Activated gamma-delta T cell treated with anti-CD3 and anti-CD28 coated beads, Interleukin-2, amount 50 U/mL, for 16 hours (primary cell): ENCODE results near the gene TCF4.

Experiments used
- DNase-seq: peaks from one replicate; pipeline ENCODE4 v3.0.0-alpha.2; 2020; ENCODE audit warnings: low read depth

TCF4 gene

DNA sequence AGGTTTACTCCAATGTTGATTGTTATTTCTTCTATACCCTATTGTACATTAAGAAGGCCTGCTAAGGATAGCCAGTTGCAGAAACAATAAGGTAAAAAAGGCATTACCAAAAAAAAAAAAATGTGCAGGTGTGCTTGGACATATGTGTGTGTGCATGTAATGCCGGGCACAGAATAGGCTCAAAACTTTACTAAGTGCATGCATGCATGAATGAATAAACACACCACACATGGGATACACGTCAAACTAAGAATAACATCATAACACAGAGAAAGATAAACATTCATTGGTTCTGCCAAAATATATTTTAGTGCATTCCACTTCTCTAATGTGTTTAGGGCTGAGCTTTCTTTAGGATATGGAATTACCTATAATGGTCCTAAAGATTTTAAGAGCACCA lies 298.2 kb downstream of the TCF4 start:
- no peak for DNase-seq

DNA sequence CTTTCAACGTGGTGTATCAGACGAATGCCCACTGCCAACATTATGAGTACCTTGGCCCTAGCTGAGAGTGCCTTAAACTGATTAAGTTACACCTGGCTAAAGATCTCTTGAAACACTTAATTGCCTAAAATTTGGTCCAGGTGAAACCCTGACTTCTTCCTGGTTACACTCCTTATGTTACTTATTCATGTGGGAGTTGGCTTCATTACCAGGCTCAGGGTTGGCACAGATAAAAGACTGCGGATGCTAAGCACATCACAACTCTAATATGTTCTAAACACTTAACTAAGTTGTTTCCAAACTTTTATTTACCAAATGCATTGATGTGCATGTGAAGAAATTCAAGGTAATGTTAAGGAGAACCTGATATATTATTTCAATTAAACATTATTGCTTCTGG lies 298.9 kb downstream of the TCF4 start:
- DNase-seq, result no peak

DNA sequence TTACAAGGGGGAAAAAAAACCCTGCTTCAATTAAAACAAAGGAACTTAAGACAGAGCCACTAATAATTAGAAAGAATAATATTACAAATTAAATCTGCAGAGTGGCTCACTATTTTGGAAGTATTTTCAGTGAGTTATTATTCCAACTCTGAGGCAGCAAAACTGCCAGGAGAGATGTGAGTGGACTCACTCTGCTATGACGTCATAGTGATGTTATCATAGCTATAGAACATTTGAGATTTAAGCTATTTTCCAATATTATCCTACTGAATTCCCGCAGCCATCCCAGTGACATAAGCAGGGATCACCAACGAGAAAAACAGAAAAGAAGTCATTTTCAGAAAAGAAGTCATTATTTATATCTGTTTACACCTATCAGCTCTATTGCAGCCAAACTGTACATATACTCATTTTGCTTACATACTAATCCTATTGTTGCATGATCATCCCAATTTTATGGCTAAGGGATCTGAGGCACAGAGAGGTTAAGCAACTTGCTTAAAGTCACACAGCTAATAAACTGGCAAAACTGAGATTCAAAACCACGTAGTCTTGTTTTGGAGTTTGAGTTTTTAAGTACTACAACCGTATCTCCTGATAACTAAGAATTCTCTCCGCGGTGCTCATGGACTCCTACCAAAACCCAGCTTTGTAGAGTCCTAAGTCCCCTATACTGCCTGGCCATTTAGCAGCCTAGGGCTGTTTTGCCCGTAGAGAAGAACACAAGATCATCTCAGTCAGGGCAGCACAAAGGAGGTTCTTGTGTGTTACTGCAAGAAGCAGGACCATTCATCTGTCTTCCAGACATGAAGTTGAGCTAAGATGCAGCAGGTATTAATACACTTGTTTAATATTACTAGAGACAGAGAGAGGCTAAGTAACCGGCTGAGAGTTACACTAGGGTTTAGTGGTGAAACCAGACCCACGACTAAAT lies 299.8 kb downstream of the TCF4 start:
- DNase-seq, result no peak

DNA sequence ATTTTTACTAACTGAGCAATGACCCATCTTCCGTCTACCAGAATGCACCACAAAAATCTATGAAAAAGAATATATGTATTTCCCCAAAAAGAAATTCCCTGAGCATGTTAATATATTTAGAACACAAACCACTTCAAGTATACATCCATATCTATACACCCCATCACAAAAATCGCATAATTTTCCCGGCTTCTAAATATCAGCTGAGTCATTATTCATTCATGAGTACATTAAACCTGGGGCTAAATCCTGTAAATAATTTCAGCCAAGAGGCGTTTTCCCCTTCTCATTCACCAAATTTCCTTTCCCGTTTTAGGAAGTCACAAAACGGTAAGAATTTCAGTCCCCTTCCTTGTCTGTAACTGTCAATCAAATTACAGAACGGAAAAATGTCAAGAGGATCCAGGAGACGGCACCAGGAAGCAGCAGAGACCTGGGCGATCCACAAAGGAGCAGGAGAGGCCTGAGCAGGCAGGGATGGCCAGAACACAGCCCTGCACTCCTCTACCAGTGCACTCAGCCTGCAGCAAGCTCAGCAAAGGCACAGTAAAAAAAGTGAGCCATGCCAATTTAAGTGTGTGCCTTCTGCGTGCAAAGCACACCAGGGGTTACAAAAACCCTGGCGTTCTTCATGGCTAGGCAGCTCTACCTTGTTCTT lies 300.7 kb downstream of the TCF4 start:
- DNase-seq, result no peak

DNA sequence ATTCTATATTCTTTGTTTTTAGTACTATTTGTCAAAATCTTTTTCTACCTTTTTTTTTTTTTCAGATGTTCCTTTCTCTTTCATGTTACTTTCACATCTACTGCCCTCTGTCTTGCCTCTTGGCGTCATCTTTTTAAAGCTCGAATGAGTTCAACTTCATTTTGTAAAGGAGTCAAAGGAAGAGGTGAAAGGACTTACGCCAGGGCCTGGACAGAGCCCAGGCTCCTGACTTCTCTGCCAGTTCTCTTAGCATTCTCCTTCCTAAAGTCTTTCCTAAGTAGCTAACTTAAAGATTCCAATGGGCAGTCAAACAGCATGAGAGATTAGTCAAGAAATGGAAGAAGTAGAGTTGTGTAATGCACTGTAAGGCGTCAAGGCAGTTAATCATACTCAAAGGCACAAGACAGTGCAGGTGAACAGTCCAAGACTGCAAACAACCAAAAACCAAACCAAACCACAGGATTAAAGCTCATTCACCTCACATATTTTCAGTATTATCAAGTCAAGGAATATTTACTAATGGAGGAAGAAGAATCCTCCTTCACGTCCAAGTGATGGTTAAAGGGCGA lies 301.7 kb downstream of the TCF4 start:
- DNase-seq, result no peak

- no peak for DNase-seq
Observed at GRCh38 chr18:55284614-55285013, 303.4 kb downstream of the TCF4 start.

GRCh38 chr18:55283309-55283708 lies 304.7 kb downstream of the TCF4 start:
- DNase-seq, result no peak

DNA sequence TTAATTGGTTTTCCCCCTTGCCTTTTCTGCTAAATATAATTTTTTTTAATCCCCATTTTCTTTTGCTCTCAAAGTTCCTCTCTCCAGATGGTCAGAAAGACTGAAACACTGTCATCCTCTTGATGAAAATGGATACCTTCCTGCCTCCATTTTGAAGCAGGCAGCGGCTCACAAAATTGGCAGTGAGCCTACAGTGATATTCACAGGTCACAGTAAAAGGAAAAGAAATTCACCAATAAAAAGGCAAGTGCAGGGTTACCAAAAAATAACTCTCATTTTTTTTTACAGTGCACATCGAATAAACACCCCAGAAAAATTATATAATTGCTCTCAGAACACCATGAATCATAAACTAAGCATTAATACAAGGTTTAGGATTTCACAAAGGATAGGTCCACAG lies 307.5 kb downstream of the TCF4 start:
- no peak for DNase-seq

DNA sequence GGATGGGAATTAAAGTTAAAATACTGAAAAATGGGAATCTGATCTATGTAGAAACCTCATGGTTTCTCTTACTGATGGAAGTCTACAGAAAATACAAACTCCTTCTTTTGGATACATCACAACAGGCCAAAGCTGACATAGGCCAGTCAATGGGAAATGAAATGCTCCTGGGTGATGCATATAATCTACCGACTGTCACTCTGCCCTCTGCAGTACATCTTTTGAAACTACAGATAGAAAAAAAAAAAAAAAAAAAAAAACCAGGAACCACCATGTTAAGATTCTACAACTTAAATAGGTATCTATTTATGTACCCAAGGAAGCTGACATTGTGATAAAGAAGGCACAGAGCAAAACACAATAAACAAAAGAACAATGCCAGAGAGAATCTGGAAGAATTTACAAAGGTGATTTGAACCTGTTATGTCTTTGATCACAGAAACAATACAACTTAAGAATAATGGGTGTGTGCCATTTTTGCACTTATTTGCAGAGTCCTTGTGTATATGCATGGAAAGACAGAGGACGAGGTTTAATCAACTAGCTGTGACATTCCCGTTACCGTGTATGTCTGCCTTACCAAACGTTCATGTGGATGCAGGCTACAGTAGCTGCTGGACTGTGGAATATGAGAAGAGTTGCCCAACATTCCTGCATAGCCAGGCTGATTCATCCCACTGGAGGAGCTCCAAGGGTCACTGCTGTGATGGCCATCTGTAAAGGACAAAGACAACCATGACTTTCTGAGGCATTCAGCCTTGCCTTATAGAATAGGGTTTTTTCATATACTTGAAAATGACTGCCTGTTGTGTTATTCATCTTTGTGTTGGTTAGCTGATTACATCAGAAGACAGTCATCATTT lies 312.7 kb downstream of the TCF4 start:
- DNase-seq, result no peak

DNA sequence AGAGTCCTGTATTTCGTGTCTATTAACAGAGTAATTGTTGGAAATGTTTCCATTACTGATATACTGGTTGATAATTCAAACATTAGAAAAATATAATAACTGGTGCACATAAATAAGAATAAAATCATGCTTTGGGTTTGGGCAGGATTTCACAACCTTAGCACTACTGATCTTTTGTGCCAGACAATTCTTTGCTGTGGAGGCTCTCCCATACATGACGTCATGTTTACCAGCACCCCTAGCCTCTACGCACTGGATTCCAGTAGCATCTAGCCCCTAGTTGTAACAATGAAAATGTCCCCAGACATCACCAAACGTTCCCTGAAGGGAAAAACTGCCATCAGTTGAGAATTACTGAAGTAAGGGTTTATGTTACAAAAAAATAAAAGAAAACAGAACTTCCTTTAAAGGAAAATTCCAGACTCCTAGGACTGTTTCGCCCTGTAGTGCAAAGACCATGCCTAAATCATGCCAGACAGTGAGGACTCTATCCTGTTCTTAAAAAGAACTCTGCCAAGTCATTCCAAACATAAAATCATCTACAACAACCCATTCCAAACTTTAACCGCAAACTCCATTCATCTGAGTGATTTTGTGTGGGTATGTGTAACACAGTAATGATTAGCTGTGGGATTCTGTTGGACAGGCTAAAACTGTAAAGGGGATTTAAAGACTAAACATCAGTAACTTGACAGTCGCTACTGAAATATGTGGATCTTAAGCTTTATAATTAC lies 315.3 kb downstream of the TCF4 start:
- DNase-seq, result no peak

- no peak for DNase-seq
Observed at GRCh38 chr18:55269622-55270021, 318.4 kb downstream of the TCF4 start.

GRCh38 chr18:55268628-55269275 lies 319.2 kb downstream of the TCF4 start:
- no peak for DNase-seq

DNA sequence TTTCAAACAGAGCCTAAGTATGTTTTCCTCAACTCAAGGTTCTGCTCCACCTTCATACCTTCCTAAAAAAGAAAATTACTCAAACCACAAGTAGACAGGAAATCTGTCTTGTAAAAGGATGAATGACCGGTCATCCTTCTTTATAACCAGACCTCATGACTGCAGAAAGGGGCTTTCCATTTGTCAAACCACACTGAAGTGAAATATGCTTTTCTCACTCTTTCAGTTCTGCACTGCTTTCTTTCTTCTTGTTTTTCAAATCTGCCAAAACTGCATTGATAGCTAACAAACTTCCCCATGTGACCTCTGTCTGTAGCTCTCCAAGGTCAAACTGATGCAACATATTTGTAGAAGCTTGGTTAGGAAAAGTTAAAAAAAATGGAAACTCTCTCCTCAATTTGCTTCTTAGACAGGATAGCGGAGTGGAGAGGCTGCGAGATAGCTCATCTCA lies 319.8 kb downstream of the TCF4 start:
- no peak for DNase-seq

DNA sequence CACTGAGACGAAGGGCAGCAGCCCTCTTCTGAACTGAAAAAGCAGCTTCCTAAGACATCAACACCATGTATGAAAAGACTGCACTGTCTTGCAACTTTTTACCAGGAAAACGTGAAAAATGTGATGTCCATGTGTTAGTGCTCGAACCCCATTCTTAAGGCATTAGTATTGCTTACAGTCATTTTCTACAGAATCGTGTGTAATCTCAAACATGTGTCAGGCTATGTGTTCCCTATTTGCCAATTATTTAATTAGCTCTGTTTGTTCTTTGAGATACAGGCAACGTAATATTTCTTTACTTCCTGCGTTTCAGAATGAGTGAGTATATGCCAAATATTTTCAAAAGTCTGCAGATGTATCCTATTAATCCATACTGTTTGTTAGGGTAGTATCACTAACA lies 321.0 kb downstream of the TCF4 start:
- no peak for DNase-seq

DNA sequence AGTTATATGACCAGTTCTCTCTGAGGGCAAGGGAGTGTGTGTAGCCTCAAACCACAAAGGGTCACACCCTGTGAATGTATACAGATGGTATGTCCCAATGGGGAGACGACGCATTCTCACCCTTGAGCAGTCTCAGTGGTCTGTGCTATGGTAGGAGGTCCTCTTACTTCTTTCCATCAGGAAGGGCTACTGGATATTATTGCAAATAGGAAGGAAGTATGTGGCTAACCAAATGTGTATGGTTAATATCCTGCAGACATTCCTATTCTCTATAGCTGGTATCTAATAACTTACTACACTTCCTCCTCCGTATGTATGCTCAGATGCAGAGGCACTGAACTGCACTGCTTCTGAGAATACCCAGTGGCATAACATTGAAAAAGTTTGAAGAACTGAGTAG lies 322.0 kb downstream of the TCF4 start:
- DNase-seq, result no peak

DNA sequence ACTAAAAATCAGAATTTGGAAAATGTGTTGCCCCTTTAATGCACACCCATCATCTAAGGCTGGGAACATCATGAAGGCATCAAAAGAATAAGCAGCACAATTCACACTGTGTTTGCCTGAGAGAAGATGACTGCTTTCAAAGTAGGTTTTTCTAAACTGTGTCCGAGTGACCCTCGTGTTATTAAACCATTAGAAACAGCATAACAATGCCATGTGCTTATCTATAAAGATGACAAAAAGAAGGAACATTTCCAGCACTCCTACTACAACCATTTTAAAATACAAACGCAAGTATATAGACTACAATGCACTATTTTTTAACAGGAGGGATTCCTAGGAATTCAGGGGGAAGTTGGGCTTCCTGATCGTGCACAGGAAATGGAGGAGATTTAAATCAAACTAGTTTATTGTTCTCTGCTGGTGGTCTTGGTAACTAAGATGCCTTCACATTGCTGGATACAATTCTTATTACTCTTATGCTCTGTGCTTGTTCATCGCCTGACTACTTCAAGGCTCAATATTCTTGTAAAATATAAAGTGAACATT lies 322.8 kb downstream of the TCF4 start:
- no peak for DNase-seq

GRCh38 chr18:55264108-55264507 lies 323.9 kb downstream of the TCF4 start:
- DNase-seq, result no peak

GRCh38 chr18:55262021-55262560 lies 325.9 kb downstream of the TCF4 start:
- DNase-seq, result no peak

GRCh38 chr18:55261253-55261652 lies 326.7 kb downstream of the TCF4 start:
- DNase-seq, result no peak

DNA sequence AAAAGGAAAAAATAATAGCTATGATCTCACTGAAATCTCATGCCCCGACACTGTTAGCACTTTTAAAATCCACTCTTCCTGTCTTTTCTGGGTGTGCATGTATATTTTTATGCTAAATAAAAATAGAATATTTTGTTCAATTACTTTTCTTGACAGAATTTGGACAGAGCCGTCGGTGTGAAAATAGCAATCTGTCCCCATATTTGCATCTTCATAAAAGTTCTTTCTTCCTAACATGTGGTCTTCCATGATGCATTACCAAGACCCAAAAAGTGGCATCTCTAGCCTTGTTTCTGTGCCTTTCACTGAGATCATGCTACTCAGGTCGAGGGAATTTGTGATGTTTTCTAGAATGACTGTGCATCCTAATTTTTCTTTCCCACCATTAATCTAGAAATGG lies 329.9 kb downstream of the TCF4 start:
- DNase-seq, result no peak
